Measurements from ENCODE around the gene BCAR1. TPM values are rescaled to one million over a fixed set of nuclear protein-coding genes. Genes with fewer than 3 reads are reported as not detected.

The BCAR1 gene
- total RNA-seq (10 to 100 TPM; 22.2 to 90.2 (median 47.4) TPM), polyA plus RNA-seq (10 to 100 TPM in 1 of 2 donors, 1 to 10 TPM in 1; 2.4 to 30.3 TPM)
- long read RNA-seq, donor 1, transcript BCAR1-207 (7 exons, 3,192 nt) = minor isoform, 6 of 180 reads
- long read RNA-seq, donor 1, transcript BCAR1-212 (3 exons, 2,692 nt) = major isoform, 64 of 180 reads
- long read RNA-seq, donor 1, partial matches to known transcripts = 77 of 180 reads
- long read RNA-seq, donor 1, other reads (novel, unspliced or antisense) = 31 of 180 reads
- long read RNA-seq, donor 2, full-length matches to known transcripts = 19 of 30 reads
- long read RNA-seq, donor 2, partial matches to known transcripts = 11 of 30 reads
- long read RNA-seq, donor 2, other reads (novel, unspliced or antisense) = 0 of 30 reads
- long read RNA-seq, donor 3, full-length matches to known transcripts = 116 of 180 reads
- long read RNA-seq, donor 3, partial matches to known transcripts = 43 of 180 reads
- long read RNA-seq, donor 3, other reads (novel, unspliced or antisense) = 21 of 180 reads

DNA sequence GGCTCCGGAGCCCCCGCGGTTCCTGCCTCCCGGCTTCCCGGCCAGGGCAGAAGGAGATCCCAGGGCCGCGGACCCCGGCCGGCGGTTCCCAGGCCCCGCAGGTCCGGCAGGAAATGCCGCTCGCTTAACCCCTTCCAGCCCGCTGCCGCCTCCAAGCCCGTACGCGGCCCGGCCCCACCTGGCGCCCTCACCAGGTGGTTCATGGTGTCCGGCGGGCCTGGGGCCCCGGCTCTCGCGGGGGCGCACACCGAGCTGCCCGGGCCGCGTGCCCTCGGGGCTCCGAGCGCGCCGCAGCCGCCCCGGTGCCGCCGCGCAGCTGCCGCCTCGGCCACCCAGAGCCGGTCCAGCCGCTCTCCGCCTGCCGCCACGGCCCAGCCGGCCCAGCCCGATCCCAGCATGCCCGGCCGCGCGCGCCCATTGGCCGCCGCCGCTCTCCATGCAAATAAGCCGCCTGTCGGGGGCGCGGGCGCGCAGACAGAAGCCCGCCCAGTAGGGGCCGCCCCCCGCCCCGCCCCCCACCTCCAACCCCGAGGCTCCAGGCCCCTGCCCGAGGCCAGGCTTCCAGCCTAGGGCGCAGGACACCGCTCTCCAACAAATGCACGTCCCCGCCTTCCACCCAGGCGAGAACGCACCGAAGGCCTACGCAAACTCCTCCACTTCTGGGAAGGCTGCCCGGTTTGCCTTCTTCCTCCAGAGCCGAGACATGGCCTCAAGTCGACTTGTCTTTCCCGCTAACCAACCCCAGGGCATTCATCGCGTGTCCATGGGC lies at the start of gene BCAR1:
BCAR1 (minus strand) TSS at position 345 of the 769 bp plus-strand sequence; CDS start at position 203, 142 bp downstream.
- no peaks in the 10 kb centered on the region for H3K27me3 ChIP-seq
- TF ChIP-seq EP300 (IDR thresholded peaks at IDR 0.05) (no peak), POLR2A (IDR thresholded peaks at IDR 0.05) (peak; percentile 15)
- TF ChIP-seq, protein P1, sequence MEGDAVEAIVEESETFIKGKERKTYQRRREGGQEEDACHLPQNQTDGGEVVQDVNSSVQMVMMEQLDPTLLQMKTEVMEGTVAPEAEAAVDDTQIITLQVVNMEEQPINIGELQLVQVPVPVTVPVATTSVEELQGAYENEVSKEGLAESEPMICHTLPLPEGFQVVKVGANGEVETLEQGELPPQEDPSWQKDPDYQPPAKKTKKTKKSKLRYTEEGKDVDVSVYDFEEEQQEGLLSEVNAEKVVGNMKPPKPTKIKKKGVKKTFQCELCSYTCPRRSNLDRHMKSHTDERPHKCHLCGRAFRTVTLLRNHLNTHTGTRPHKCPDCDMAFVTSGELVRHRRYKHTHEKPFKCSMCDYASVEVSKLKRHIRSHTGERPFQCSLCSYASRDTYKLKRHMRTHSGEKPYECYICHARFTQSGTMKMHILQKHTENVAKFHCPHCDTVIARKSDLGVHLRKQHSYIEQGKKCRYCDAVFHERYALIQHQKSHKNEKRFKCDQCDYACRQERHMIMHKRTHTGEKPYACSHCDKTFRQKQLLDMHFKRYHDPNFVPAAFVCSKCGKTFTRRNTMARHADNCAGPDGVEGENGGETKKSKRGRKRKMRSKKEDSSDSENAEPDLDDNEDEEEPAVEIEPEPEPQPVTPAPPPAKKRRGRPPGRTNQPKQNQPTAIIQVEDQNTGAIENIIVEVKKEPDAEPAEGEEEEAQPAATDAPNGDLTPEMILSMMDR (IDR thresholded peaks at IDR 0.05) = peak in 1 of 3 donors; percentile 25
- WGBS, 3 donors = 1 to 3% (median 2%) methylated on average over 42 to 84 of the region's 84 CpGs
- peak; percentile 85 to 90 (median 88) for DNase-seq
- no peaks in the 10 kb centered on the region for H3K36me3 ChIP-seq
- intact Hi-C loops (cut with DNase I) = no loop called here
- peaks cover 42% of the 10 kb centered on the region for H3K4me1 ChIP-seq (ENCODE audit: insufficient read depth)
- no peaks in the 10 kb centered on the region for H3K9me3 ChIP-seq
- H3K4me3 ChIP-seq = peak within 1 kb of the TSS; percentile 68
- peak within 1 kb of the TSS; percentile 45 to 53 for H3K27ac ChIP-seq

GRCh38 chr16:75298267-75298666 lies 46.8 kb upstream of the BCAR1 start:
- Histone ChIP-seq H3K36me3 (no peaks in the 10 kb centered on the region), H3K4me1 (ENCODE audit: insufficient read depth) (peaks cover 6% of the 10 kb centered on the region), H3K27ac (no peak overlapping the region), H3K27me3 (no peaks in the 10 kb centered on the region), H3K4me3 (no peak overlapping the region), H3K9me3 (no peaks in the 10 kb centered on the region)
- DNase-seq = no peak
- 74 to 88% (median 83%) methylated on average over 6 of the region's 6 CpGs for WGBS, 3 donors
- intact Hi-C loops (cut with DNase I) = no loop called here
- TF ChIP-seq POLR2A (IDR thresholded peaks at IDR 0.05) = no peak
- TF ChIP-seq EP300 (IDR thresholded peaks at IDR 0.05) = no peak
- TF ChIP-seq, protein P1 (IDR thresholded peaks at IDR 0.05) = no peak

DNA sequence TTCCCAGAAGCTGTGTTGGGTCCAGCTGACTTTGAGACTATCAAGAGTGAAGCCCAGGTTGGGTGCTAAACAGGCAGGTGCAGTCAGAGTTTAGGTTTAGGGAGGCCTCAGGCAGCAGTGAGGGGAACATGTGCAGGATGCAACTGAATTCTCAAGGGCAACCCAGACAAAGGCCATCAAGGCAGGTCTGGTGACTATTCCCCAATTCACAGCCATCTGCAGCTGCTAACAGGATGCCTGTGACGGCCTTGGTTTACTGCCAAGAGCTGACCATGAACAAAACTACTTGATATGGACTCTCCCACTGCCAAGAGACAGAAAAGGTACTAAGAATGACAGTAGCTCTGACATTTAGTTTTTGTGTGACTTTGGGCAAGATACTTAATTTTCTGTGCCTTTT lies 45.2 kb upstream of the BCAR1 start:
- no peaks in the 10 kb centered on the region for H3K27me3 ChIP-seq
- H3K4me3 ChIP-seq = no peak overlapping the region
- intact Hi-C loops (cut with DNase I) = no loop called here
- H3K4me1 ChIP-seq (ENCODE audit: insufficient read depth) = peaks cover 6% of the 10 kb centered on the region
- H3K36me3 ChIP-seq = no peaks in the 10 kb centered on the region
- no peak overlapping the region for H3K27ac ChIP-seq
- DNase-seq = peak in 3 of 5 donors; percentile 46 to 58 (median 55)
- 15 to 36% (median 19%) methylated on average over 1 of the region's 1 CpG for WGBS, 3 donors
- no peaks in the 10 kb centered on the region for H3K9me3 ChIP-seq
- TF ChIP-seq, protein P1 (IDR thresholded peaks at IDR 0.05) = no peak
- TF ChIP-seq POLR2A (IDR thresholded peaks at IDR 0.05) = no peak
- TF ChIP-seq EP300 (IDR thresholded peaks at IDR 0.05) = no peak

DNA sequence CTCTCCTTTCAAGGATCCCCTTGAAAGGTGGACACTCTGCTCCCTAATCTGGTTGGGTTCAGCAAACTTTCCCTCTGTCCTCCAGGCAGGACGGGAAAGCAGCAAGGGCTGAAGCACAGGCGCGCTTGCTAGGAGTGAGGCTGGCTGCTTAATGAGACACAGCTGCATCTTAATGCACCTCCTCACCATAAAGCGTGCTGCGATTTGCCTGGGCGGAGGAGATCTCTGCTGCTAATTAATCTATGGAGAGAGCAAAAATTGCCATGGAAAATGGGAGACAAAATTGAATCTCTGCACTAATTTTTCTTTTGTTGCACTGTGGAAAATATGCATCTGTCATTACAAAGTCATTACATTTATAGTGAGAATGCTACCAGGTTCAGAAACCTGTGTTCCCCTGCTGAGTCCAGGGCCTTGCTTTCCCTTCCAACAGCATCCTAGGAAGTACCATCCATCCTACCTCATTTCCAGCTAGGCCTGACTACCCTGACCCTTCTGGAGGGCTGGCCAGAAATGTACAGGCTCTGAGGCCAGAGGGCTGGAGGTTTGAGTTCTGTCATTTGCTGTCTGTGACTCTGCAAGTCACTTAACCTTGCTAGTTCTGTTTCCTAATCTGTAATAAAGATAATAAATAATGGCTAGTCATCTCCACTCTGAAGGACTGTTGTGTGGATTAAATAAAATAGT lies 43.5 kb upstream of the BCAR1 start:
- intact Hi-C loops (cut with DNase I) = no loop called here
- Histone ChIP-seq H3K4me1 (ENCODE audit: insufficient read depth) (peaks cover 6% of the 10 kb centered on the region), H3K4me3 (no peak overlapping the region), H3K27me3 (no peaks in the 10 kb centered on the region), H3K36me3 (no peaks in the 10 kb centered on the region), H3K27ac (no peak overlapping the region), H3K9me3 (no peaks in the 10 kb centered on the region)
- no peak for DNase-seq
- WGBS, 3 donors = 91 to 95% (median 94%) methylated on average over 6 of the region's 6 CpGs
- TF ChIP-seq POLR2A (IDR thresholded peaks at IDR 0.05) (no peak), EP300 (IDR thresholded peaks at IDR 0.05) (no peak)
- TF ChIP-seq, protein P1 (IDR thresholded peaks at IDR 0.05) = no peak
